ENCODE data around the gene LCE4A.
"Not testable (repeated sequence)": the region's sequence is repeated elsewhere in the genome, so short reads cannot be mapped to it uniquely, and the experiment has no call there.

Gene LCE4A

GRCh38 chr1:152707860-152708259 lies at the start of gene LCE4A:
Gene LCE4A, plus strand, starts transcription at chr1:152708160. Its CDS starts 916 bp downstream, at chr1:152709076.
- no peak for TF ChIP-seq POLR2A (IDR thresholded peaks at IDR 0.05; ENCODE audit: low read depth, low read length)
- no peak for DNase-seq (ENCODE audit: insufficient read length, low spot score)
- no peak for FAIRE-seq

GRCh38 chr1:152658649-152659048 lies 49.3 kb upstream of the LCE4A start:
- FAIRE-seq (no peak), DNase-seq (ENCODE audit: insufficient read length, low spot score) (no peak)
- TF ChIP-seq POLR2A (IDR thresholded peaks at IDR 0.05; ENCODE audit: low read depth, low read length), result no peak

- FAIRE-seq (no peak), DNase-seq (ENCODE audit: insufficient read length, low spot score) (no peak)
- TF ChIP-seq POLR2A (IDR thresholded peaks at IDR 0.05; ENCODE audit: low read depth, low read length), result no peak
Observed at GRCh38 chr1:152663098-152663497, 44.9 kb upstream of the LCE4A start, which contains the start of gene LCE2D. Gene LCE2D, plus strand, starts transcription at chr1:152663380. Its CDS starts 726 bp downstream, at chr1:152664106.

GRCh38 chr1:152666171-152666570 lies 41.8 kb upstream of the LCE4A start:
- FAIRE-seq; DNase-seq (ENCODE audit: insufficient read length, low spot score): not testable (repeated sequence)

- FAIRE-seq, result no peak
- no peak for TF ChIP-seq POLR2A (IDR thresholded peaks at IDR 0.05; ENCODE audit: low read depth, low read length)
- no peak for DNase-seq (ENCODE audit: insufficient read length, low spot score)
Observed at GRCh38 chr1:152667648-152668047, 40.3 kb upstream of the LCE4A start.

- no peak for TF ChIP-seq POLR2A (IDR thresholded peaks at IDR 0.05; ENCODE audit: low read depth, low read length)
- FAIRE-seq, result no peak
- DNase-seq (ENCODE audit: insufficient read length, low spot score), result no peak
Observed at GRCh38 chr1:152673016-152673415, 34.9 kb upstream of the LCE4A start.

GRCh38 chr1:152674983-152675382 lies 33.0 kb upstream of the LCE4A start, which contains the start of gene LCE2C:
Gene LCE2C, plus strand, starts transcription at chr1:152675279. Its CDS starts 737 bp downstream, at chr1:152676016.
- FAIRE-seq; DNase-seq (ENCODE audit: insufficient read length, low spot score): not testable (repeated sequence)

- FAIRE-seq (no peak), DNase-seq (ENCODE audit: insufficient read length, low spot score) (no peak)
- no peak for TF ChIP-seq POLR2A (IDR thresholded peaks at IDR 0.05; ENCODE audit: low read depth, low read length)
Observed at GRCh38 chr1:152679459-152679858, 28.5 kb upstream of the LCE4A start.

GRCh38 chr1:152681616-152682015 lies 26.3 kb upstream of the LCE4A start:
- DNase-seq (ENCODE audit: insufficient read length, low spot score), result no peak
- no peak for FAIRE-seq
- no peak for TF ChIP-seq POLR2A (IDR thresholded peaks at IDR 0.05; ENCODE audit: low read depth, low read length)

GRCh38 chr1:152683846-152684245 lies 24.1 kb upstream of the LCE4A start:
- no peak for FAIRE-seq
- no peak for TF ChIP-seq POLR2A (IDR thresholded peaks at IDR 0.05; ENCODE audit: low read depth, low read length)
- no peak for DNase-seq (ENCODE audit: insufficient read length, low spot score)

- not testable (repeated sequence) for DNase-seq (ENCODE audit: insufficient read length, low spot score); FAIRE-seq
Observed at GRCh38 chr1:152685823-152686222, 22.1 kb upstream of the LCE4A start, which contains the start of gene LCE2B. Gene LCE2B, plus strand, starts transcription at chr1:152686123. Its CDS starts 721 bp downstream, at chr1:152686844.

GRCh38 chr1:152697701-152698600 lies 10.0 kb upstream of the LCE4A start, which contains the start of gene LCE2A:
Gene LCE2A, plus strand, starts transcription at chr1:152698345. Its CDS starts 557 bp downstream, at chr1:152698902.
- TF ChIP-seq POLR2A (IDR thresholded peaks at IDR 0.05; ENCODE audit: low read depth, low read length), result no peak
- FAIRE-seq (no peak), DNase-seq (ENCODE audit: insufficient read length, low spot score) (no peak)

- no peak for DNase-seq (ENCODE audit: insufficient read length, low spot score)
- no peak for FAIRE-seq
- no peak for TF ChIP-seq POLR2A (IDR thresholded peaks at IDR 0.05; ENCODE audit: low read depth, low read length)
Observed at GRCh38 chr1:152699746-152700145, 8.2 kb upstream of the LCE4A start.

GRCh38 chr1:152718238-152718637 lies 10.3 kb downstream of the LCE4A start:
- TF ChIP-seq POLR2A (IDR thresholded peaks at IDR 0.05; ENCODE audit: low read depth, low read length), result no peak
- no peak for DNase-seq (ENCODE audit: insufficient read length, low spot score)
- FAIRE-seq, result no peak

GRCh38 chr1:152725261-152725660 lies 17.3 kb downstream of the LCE4A start:
- TF ChIP-seq POLR2A (IDR thresholded peaks at IDR 0.05; ENCODE audit: low read depth, low read length), result no peak
- DNase-seq (ENCODE audit: insufficient read length, low spot score), result no peak
- no peak for FAIRE-seq
